Skin epidermis (tissue), 12 donors: ENCODE measurements around the gene SPRED2.

Experiments
- H3K27ac ChIP-seq, 21 experiments: fragments of 200-600 bp; sonication (generic) in 11 of 21; one replicate each; pipeline ENCODE4 v1.5.0; 2020; ENCODE audit warnings: mild to moderate bottlenecking in 3 of 21, inconsistent platforms in 2 of 21, moderate library complexity in 2 of 21
- H3K4me3 ChIP-seq, 7 experiments: fragments of 200-600 bp; sonication (generic) in 2 of 7; one replicate each; pipeline ENCODE4 v1.5.0; 2020; ENCODE audit warnings: inconsistent platforms in 2 of 7, mild to moderate bottlenecking in 2 of 7, moderate library complexity in 1 of 7

The SPRED2 gene

GRCh38 chr2:65264821-65265670 lies 167.4 kb downstream of the SPRED2 start:
- H3K4me3 ChIP-seq = no peak overlapping the region
- H3K27ac ChIP-seq = no peak overlapping the region

- Histone ChIP-seq H3K27ac (no peak overlapping the region), H3K4me3 (no peak overlapping the region)
These were observed 168.4 kb downstream of the SPRED2 start for GRCh38 chr2:65263986-65264385.

GRCh38 chr2:65263262-65263661 lies 169.1 kb downstream of the SPRED2 start:
- H3K4me3 ChIP-seq = no peak overlapping the region
- no peak overlapping the region for H3K27ac ChIP-seq

- Histone ChIP-seq H3K4me3 (no peak overlapping the region), H3K27ac (no peak overlapping the region)
These were observed 170.7 kb downstream of the SPRED2 start for GRCh38 chr2:65261676-65262075.
